ENCODE results near the gene L3MBTL4.

Gene L3MBTL4

DNA sequence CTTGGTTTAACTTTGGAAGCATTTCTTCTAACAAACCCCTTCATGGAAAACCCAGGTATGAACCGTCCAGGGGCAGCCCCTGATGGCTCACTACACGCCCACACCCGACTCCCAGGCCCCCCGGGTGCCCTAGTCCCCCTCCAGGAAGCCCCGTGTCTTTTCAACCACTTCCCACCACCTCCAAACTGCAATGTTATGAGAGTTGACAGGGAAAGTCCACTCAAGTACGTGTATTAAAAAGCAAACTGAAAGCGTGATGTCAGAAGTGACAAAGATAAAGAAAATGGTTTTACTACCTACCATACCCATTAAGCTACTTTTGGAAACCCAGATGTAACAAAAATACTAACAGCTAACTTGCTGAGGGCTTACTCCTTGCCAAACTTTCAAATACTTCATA lies 51.5 kb downstream of the L3MBTL4 start:
- ATAC-seq, result no peak
- TF ChIP-seq BACH2 (CRISPR knock-in tag; IDR thresholded peaks at IDR 0.05; ENCODE audit: borderline replicate concordance), result no peak
- TF ChIP-seq, protein P1, sequence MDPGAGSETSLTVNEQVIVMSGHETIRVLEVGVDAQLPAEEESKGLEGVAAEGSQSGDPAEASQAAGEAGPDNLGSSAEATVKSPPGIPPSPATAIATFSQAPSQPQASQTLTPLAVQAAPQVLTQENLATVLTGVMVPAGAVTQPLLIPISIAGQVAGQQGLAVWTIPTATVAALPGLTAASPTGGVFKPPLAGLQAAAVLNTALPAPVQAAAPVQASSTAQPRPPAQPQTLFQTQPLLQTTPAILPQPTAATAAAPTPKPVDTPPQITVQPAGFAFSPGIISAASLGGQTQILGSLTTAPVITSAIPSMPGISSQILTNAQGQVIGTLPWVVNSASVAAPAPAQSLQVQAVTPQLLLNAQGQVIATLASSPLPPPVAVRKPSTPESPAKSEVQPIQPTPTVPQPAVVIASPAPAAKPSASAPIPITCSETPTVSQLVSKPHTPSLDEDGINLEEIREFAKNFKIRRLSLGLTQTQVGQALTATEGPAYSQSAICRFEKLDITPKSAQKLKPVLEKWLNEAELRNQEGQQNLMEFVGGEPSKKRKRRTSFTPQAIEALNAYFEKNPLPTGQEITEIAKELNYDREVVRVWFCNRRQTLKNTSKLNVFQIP (CRISPR knock-in tag; IDR thresholded peaks at IDR 0.05; ENCODE audit: borderline replicate concordance, low read depth), result no peak
- TF ChIP-seq RARB (CRISPR knock-in tag; IDR thresholded peaks at IDR 0.05), result no peak
- no peak for TF ChIP-seq SNAI2 (CRISPR knock-in tag; IDR thresholded peaks at IDR 0.05)
- no peak for TF ChIP-seq GLIS3 (CRISPR knock-in tag; IDR thresholded peaks at IDR 0.05)
- TF ChIP-seq, protein P2, sequence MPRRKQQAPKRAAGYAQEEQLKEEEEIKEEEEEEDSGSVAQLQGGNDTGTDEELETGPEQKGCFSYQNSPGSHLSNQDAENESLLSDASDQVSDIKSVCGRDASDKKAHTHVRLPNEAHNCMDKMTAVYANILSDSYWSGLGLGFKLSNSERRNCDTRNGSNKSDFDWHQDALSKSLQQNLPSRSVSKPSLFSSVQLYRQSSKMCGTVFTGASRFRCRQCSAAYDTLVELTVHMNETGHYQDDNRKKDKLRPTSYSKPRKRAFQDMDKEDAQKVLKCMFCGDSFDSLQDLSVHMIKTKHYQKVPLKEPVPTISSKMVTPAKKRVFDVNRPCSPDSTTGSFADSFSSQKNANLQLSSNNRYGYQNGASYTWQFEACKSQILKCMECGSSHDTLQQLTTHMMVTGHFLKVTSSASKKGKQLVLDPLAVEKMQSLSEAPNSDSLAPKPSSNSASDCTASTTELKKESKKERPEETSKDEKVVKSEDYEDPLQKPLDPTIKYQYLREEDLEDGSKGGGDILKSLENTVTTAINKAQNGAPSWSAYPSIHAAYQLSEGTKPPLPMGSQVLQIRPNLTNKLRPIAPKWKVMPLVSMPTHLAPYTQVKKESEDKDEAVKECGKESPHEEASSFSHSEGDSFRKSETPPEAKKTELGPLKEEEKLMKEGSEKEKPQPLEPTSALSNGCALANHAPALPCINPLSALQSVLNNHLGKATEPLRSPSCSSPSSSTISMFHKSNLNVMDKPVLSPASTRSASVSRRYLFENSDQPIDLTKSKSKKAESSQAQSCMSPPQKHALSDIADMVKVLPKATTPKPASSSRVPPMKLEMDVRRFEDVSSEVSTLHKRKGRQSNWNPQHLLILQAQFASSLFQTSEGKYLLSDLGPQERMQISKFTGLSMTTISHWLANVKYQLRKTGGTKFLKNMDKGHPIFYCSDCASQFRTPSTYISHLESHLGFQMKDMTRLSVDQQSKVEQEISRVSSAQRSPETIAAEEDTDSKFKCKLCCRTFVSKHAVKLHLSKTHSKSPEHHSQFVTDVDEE (CRISPR knock-in tag; IDR thresholded peaks at IDR 0.05), result no peak
- no peak for TF ChIP-seq ISL1 (CRISPR knock-in tag; IDR thresholded peaks at IDR 0.05)

DNA sequence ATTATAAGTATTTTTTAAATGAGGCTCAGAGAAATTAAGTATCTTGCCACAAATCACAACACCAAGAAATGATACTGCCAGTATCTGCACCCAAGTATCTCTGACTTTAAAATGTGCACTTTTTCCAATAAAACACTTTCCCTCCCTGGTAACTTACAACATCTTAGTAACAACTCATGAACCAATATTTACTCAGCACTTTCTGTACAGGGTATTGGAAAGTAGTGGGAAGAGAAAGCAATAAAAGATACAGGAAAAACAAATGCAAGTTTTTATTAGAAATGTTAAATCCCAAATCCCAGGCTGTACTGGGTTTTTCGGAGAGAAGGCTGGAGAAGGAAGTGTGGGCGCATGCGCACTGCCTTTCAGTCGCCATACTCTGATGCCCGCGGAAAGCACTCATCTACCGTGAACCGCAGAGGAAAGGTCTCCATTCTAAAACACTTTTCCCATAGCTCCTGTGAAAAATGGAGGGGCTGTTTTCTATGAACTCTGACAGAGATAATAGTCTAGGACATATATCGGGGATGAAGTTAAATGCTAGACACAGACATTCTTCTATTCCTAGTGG lies 52.1 kb downstream of the L3MBTL4 start:
- TF ChIP-seq GLIS3 (CRISPR knock-in tag; IDR thresholded peaks at IDR 0.05), result no peak
- no peak for ATAC-seq

DNA sequence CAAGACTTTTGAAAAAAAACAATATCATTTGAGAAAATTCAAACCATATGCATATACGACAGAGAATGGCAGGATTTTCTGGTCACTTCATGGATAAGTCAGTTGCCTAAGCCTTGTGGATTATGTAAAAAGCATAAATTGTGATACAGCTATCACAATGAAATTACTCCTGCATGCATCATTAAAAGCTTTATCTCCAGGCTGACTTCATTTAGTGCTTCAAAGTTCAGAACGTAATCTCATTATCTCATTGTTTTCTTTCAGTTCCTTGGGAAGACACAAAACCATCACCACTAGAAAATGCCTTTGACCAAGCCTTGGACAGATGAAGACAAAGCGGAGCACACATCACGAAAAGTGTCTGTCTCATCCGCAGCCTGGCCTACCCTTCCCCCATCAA lies 57.0 kb downstream of the L3MBTL4 start:
- ATAC-seq, result no peak
- TF ChIP-seq ZFP3 (CRISPR knock-in tag; IDR thresholded peaks at IDR 0.05) (peak; percentile 77; the same call in 1 of the 2 replicates), TCF4 (CRISPR knock-in tag; IDR thresholded peaks at IDR 0.05; ENCODE audit: borderline replicate concordance) (0 out of 2 replicates have a peak, but pooled peaks have one; percentile 42), ISL1 (CRISPR knock-in tag; IDR thresholded peaks at IDR 0.05) (peak; percentile 87), ZNF8 (CRISPR knock-in tag; IDR thresholded peaks at IDR 0.05) (no peak)
- TF ChIP-seq, protein P2 (CRISPR knock-in tag; IDR thresholded peaks at IDR 0.05), result peak; percentile 64

DNA sequence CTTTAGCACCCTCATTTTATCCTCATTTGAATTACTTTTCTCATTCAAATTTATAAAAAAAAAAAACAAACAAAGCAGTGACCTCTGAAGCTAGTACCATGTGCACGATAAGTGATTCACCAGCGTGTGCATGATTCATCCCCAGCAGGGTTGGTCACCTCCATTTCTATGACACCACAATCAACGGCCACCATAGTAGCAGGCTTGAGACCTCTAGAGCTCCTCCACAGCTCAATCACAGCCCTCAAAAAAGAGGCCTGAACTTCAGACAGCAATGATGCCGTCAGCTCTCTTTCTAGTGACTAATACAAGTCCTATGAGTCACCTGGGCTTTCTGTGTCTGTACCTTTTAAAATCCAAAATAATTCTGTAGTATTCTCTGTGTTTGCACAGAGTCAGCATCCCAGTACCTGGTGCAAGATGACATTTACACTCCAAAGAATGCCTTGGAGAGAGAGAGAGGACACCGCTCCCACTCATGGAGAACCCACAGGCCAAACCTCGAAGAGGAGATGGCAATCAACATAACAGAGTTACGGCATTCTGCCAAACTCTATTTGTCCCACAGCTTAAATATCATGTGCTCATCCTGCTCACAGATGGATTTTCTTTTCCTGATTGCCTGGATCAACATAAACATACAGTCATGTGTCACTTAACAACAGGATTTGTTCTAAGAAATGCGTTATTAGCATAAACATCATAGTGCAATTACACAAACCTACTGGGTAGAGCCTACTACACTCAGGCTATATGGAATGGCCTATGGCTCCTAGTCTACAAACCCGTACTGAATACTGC lies 58.7 kb downstream of the L3MBTL4 start:
- no peak for TF ChIP-seq SNAI2 (CRISPR knock-in tag; IDR thresholded peaks at IDR 0.05)
- no peak for TF ChIP-seq GLIS3 (CRISPR knock-in tag; IDR thresholded peaks at IDR 0.05)
- TF ChIP-seq ZNF70 (CRISPR knock-in tag; IDR thresholded peaks at IDR 0.05), result no peak
- no peak for ATAC-seq

DNA sequence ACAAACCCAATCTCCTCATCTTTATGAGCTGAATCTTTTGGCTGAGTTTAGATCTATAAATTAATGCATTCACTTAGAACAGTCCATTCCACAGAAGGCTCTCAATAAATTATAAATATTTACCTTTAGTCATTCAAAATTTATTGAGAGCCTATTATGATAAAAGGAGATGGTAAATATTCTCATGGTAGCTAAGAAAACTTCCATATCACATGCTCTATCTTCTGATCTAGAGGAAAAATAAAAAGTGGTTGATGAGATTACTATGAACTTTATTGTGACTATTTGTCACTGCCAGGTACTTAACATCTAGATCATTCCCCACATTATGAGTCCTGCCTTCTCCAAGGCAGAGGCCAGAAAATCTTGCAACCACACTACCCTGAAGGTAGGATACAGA lies 62.4 kb downstream of the L3MBTL4 start:
- ATAC-seq, result no peak
- TF ChIP-seq CSDC2 (CRISPR knock-in tag; IDR thresholded peaks at IDR 0.05) (no peak), ESRRG (CRISPR knock-in tag; IDR thresholded peaks at IDR 0.05) (no peak), GLIS3 (CRISPR knock-in tag; IDR thresholded peaks at IDR 0.05) (no peak), ZC3H10 (CRISPR knock-in tag; IDR thresholded peaks at IDR 0.05) (no peak), ZNF565 (CRISPR knock-in tag; conservative IDR thresholded peaks at IDR 0.05; ENCODE audit: low read depth) (no peak), BACH2 (CRISPR knock-in tag; IDR thresholded peaks at IDR 0.05; ENCODE audit: borderline replicate concordance) (no peak), RARB (CRISPR knock-in tag; IDR thresholded peaks at IDR 0.05) (no peak), ARNTL (CRISPR knock-in tag; IDR thresholded peaks at IDR 0.05; ENCODE audit: borderline replicate concordance, low read depth) (no peak), ZNF70 (CRISPR knock-in tag; IDR thresholded peaks at IDR 0.05) (no peak)
- TF ChIP-seq, protein P1 (CRISPR knock-in tag; IDR thresholded peaks at IDR 0.05; ENCODE audit: borderline replicate concordance, low read depth), result no peak
- TF ChIP-seq, protein P3, sequence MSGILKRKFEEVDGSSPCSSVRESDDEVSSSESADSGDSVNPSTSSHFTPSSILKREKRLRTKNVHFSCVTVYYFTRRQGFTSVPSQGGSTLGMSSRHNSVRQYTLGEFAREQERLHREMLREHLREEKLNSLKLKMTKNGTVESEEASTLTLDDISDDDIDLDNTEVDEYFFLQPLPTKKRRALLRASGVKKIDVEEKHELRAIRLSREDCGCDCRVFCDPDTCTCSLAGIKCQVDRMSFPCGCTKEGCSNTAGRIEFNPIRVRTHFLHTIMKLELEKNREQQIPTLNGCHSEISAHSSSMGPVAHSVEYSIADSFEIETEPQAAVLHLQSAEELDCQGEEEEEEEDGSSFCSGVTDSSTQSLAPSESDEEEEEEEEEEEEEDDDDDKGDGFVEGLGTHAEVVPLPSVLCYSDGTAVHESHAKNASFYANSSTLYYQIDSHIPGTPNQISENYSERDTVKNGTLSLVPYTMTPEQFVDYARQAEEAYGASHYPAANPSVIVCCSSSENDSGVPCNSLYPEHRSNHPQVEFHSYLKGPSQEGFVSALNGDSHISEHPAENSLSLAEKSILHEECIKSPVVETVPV (CRISPR knock-in tag; IDR thresholded peaks at IDR 0.05), result no peak
- TF ChIP-seq, protein P4, sequence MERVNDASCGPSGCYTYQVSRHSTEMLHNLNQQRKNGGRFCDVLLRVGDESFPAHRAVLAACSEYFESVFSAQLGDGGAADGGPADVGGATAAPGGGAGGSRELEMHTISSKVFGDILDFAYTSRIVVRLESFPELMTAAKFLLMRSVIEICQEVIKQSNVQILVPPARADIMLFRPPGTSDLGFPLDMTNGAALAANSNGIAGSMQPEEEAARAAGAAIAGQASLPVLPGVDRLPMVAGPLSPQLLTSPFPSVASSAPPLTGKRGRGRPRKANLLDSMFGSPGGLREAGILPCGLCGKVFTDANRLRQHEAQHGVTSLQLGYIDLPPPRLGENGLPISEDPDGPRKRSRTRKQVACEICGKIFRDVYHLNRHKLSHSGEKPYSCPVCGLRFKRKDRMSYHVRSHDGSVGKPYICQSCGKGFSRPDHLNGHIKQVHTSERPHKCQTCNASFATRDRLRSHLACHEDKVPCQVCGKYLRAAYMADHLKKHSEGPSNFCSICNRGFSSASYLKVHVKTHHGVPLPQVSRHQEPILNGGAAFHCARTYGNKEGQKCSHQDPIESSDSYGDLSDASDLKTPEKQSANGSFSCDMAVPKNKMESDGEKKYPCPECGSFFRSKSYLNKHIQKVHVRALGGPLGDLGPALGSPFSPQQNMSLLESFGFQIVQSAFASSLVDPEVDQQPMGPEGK (CRISPR knock-in tag; IDR thresholded peaks at IDR 0.05; ENCODE audit: borderline replicate concordance), result no peak
